Retinal pigment epithelial cell (primary cell): Measurements from ENCODE around the gene SPRED3.

Source experiments
- DNase-seq: peaks from one replicate; pipeline ENCODE4 v3.0.0-alpha.2; 2010; ENCODE audit warnings: low read depth
- H3K4me3 ChIP-seq: 2 replicates; pipeline ENCODE4 v1.5.1; 2011; ENCODE audit warnings: mild to moderate bottlenecking, low read length, control low read depth, moderate library complexity
- TF ChIP-seq, protein P1 (sequence below): conservative IDR thresholded peaks from 2 replicates; pipeline ENCODE4 v1.5.1; 2011; ENCODE audit warnings: low read depth, low read length, control low read depth, inconsistent platforms

Gene SPRED3

DNA sequence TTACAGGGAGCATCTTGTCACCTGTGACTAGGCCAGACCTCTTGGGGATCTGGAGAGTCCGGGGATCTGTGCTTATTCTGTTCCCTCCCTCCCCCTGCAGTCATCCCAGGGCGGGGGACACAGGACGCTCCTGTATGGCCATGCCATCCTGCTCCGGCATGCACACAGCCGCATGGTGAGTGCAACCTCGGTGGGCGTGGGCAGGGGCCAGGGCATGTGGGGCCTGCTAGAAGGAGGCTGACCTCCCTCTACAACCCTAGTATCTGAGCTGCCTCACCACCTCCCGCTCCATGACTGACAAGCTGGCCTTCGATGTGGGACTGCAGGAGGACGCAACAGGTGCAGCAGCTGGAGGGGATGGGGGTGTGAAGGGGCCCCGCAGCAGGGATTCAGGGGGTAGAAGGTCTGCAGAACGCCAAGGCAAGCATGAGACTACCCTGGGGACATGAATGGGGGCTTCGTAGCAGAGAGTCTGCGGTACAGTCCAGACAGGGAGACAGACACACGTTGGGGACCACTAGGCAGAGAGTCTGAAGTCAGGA is 55.0 kb downstream of the SPRED3 start:
- TF ChIP-seq, protein P1, sequence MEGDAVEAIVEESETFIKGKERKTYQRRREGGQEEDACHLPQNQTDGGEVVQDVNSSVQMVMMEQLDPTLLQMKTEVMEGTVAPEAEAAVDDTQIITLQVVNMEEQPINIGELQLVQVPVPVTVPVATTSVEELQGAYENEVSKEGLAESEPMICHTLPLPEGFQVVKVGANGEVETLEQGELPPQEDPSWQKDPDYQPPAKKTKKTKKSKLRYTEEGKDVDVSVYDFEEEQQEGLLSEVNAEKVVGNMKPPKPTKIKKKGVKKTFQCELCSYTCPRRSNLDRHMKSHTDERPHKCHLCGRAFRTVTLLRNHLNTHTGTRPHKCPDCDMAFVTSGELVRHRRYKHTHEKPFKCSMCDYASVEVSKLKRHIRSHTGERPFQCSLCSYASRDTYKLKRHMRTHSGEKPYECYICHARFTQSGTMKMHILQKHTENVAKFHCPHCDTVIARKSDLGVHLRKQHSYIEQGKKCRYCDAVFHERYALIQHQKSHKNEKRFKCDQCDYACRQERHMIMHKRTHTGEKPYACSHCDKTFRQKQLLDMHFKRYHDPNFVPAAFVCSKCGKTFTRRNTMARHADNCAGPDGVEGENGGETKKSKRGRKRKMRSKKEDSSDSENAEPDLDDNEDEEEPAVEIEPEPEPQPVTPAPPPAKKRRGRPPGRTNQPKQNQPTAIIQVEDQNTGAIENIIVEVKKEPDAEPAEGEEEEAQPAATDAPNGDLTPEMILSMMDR, result no peak
- DNase-seq, result no peak
- H3K4me3 ChIP-seq, result no peak overlapping the region

DNA sequence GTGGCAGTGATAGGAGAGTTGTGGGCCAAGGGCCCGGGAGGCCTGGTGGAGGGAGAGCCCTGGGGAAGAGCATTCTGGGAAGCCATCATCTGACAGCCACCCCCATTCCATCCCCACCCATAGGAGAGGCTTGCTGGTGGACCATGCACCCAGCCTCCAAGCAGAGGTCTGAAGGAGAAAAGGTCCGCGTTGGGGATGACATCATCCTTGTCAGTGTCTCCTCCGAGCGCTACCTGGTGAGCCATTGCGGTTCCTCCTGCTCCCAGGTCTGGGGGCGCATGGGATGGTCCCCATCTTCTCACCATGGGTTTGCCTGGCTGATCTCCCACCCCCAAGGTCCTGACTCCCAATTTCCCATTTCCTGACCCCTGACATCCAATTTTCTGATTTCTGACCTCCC is 55.5 kb downstream of the SPRED3 start:
- TF ChIP-seq, protein P1, result no peak
- no peak for DNase-seq

DNA sequence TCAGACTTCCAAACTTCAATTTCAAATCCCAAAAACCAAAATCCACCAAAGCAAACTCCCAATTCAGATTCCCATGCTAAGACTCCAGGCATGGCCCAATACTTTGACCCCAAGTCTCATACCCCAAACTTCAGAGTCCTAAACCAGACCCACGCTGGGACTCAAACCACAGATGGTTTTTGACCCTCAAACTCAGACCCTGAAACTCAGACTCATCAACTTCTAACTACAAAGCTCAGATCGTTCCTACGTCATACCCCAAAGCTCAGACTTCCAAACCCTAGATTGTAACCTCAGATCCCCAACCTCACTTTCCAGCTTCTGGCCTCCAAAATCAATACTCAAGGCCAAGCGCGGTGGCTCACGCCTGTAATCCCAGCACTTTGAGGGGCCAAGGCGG is 56.9 kb downstream of the SPRED3 start:
- H3K4me3 ChIP-seq, result no peak overlapping the region
- TF ChIP-seq, protein P1, result no peak
- no peak for DNase-seq

More for the DNA sequence above, 55.5 kb downstream of the SPRED3 start:
- H3K4me3 ChIP-seq, result no peak overlapping the region

DNA sequence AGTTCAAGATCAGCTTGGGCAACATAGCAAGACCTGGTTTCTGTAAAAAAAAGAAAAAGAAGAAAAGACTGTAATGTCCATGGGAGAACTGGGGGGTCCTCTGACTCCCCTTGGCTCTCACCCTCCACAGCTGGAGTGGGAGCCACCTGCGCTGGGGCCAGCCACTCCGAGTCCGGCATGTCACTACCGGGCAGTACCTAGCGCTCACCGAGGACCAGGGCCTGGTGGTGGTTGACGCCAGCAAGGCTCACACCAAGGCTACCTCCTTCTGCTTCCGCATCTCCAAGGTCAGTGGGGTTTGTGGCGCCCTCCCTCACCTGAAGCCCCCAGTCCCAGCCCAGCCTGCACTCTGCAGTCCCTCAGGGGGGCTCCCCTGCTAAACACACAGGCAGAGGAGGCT is 59.7 kb downstream of the SPRED3 start:
- no peak overlapping the region for H3K4me3 ChIP-seq
- TF ChIP-seq, protein P1, result no peak
- no peak for DNase-seq
